ENCODE data around the gene LIAS. TPM values are rescaled to one million over a fixed set of nuclear protein-coding genes. Genes with fewer than 3 reads are reported as not detected.
"Not testable (repeated sequence)": the region's sequence is repeated elsewhere in the genome, so short reads cannot be mapped to it uniquely, and the experiment has no call there.

The LIAS gene
- total and polyA plus RNA-seq, 2 experiments from 2014 or later = 16.3 to 19.0 TPM

DNA sequence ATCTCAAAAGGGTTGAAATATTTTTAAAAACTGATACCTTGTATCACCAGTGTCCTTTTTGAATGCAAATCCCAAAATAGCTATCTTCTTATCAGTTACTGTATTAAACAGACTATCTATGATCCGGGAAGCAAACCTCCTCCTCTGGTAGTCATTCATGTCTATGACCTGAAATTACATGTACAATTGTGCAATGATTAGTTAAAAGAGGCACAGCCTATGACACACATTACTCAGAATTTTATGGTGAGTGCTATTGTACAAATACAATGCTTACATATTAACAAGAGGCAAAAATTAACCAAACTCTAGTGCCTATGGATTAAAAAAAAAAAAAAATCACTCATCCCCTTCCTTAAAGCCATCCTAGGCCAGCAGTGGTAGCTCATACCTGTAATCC lies 46.7 kb downstream of the LIAS start:
- TF ChIP-seq, protein P1, sequence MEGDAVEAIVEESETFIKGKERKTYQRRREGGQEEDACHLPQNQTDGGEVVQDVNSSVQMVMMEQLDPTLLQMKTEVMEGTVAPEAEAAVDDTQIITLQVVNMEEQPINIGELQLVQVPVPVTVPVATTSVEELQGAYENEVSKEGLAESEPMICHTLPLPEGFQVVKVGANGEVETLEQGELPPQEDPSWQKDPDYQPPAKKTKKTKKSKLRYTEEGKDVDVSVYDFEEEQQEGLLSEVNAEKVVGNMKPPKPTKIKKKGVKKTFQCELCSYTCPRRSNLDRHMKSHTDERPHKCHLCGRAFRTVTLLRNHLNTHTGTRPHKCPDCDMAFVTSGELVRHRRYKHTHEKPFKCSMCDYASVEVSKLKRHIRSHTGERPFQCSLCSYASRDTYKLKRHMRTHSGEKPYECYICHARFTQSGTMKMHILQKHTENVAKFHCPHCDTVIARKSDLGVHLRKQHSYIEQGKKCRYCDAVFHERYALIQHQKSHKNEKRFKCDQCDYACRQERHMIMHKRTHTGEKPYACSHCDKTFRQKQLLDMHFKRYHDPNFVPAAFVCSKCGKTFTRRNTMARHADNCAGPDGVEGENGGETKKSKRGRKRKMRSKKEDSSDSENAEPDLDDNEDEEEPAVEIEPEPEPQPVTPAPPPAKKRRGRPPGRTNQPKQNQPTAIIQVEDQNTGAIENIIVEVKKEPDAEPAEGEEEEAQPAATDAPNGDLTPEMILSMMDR (IDR thresholded peaks at IDR 0.05; ENCODE audit: low read depth, low read length) = no peak
- no peaks in the 10 kb centered on the region for H3K27me3 ChIP-seq
- H3K4me1 ChIP-seq (ENCODE audit: low read depth) = no peaks in the 10 kb centered on the region
- H3K9me3 ChIP-seq (ENCODE audit: low read depth) = no peaks in the 10 kb centered on the region
- H3K36me3 ChIP-seq = peaks cover 66% of the 10 kb centered on the region
- H3K4me3 ChIP-seq = no peak overlapping the region
- H3K27ac ChIP-seq = no peak overlapping the region
- DNase-seq (ENCODE audit: low read depth in 1 of 2, low spot score in 1 of 2) = no peak

DNA sequence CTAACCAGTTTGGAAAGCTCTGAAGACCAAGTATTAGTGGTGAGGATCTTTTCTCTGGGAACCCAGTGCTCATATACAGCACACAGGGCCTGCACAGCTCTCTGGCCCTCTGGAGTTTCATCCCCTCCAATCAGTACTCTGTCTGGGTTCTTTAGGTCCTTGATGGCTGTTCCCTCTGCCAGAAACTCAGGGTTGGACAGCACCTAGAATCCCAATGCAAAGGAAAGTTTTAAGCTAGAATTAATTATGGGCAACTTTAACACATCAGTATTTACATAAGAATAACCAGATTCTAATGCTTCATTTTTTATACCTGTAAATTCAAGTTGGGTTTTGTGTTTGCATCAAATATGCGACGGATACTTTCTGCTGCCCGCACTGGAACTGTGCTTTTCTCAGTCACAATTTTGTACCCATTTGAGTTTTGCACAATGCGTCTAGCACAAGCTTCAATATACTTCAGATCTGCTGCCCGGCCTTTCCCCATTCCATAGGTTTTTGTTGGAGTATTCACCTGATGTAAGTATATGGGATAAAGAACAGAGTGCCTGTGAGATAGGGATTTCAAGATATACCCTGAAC lies 51.6 kb downstream of the LIAS start:
- no peak overlapping the region for H3K27ac ChIP-seq
- H3K36me3 ChIP-seq = peaks cover 59% of the 10 kb centered on the region

DNA sequence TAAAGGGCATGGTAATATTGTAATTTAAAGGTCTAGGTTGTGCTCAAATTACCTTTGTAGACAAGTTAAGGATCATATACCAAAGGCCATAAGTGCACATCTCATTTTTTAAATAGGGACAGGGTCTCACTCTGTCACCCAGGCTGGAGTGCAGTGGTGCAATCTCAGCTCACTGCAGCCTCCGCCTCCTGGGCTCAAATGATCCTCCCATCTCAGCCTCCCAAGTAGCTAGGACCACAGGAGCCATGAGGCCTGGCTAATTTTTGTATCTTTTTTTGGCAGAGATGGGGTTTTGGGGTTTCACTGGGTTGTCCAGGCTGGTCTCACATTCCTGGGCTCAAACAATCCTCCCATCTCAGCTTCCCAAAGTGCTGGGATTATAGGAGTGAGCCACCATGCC lies 55.4 kb downstream of the LIAS start:
- H3K9me3 ChIP-seq (ENCODE audit: low read depth); DNase-seq (ENCODE audit: low read depth in 1 of 2, low spot score in 1 of 2); H3K27ac ChIP-seq; H3K27me3 ChIP-seq; H3K4me1 ChIP-seq (ENCODE audit: low read depth); H3K4me3 ChIP-seq: not testable (repeated sequence)
- H3K36me3 ChIP-seq = peaks cover 34% of the 10 kb centered on the region

More for the DNA sequence above, 51.6 kb downstream of the LIAS start:
- DNase-seq (ENCODE audit: low read depth in 1 of 2, low spot score in 1 of 2) = no peak
- H3K27me3 ChIP-seq = no peaks in the 10 kb centered on the region
- H3K9me3 ChIP-seq (ENCODE audit: low read depth) = no peaks in the 10 kb centered on the region
- no peaks in the 10 kb centered on the region for H3K4me1 ChIP-seq (ENCODE audit: low read depth)
- TF ChIP-seq, protein P1 (IDR thresholded peaks at IDR 0.05; ENCODE audit: low read depth, low read length) = no peak
- no peak overlapping the region for H3K4me3 ChIP-seq

DNA sequence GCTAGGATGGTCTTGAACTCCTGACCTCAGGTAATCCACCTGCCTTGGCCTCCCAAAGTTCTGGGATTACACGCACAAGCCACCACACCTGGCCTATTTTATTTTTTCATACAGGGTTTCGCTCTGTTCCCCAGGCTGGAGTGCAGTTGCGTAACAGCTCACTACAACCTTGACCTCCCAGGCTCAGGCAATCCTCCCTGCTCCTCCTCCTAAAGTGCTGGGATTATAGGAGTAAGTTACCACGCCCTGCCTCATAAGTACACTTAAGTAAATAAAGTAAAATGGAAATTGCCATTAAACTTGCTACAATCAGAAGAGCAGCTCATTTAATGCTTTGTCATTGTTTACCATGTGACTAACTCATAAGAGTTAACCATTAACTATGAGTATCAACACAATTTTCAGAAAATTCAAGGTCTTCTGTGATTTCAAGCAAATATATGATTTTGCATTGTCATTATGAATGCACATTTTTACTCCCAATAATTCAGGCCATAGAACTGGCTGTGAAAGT lies 56.1 kb downstream of the LIAS start:
- H3K9me3 ChIP-seq (ENCODE audit: low read depth) = no peaks in the 10 kb centered on the region
- DNase-seq (ENCODE audit: low read depth in 1 of 2, low spot score in 1 of 2) = no peak
- H3K27me3 ChIP-seq = no peaks in the 10 kb centered on the region
- TF ChIP-seq, protein P1 (IDR thresholded peaks at IDR 0.05; ENCODE audit: low read depth, low read length) = no peak
- no peaks in the 10 kb centered on the region for H3K4me1 ChIP-seq (ENCODE audit: low read depth)
- no peak overlapping the region for H3K27ac ChIP-seq
- H3K4me3 ChIP-seq = no peak overlapping the region
- peaks cover 31% of the 10 kb centered on the region for H3K36me3 ChIP-seq

DNA sequence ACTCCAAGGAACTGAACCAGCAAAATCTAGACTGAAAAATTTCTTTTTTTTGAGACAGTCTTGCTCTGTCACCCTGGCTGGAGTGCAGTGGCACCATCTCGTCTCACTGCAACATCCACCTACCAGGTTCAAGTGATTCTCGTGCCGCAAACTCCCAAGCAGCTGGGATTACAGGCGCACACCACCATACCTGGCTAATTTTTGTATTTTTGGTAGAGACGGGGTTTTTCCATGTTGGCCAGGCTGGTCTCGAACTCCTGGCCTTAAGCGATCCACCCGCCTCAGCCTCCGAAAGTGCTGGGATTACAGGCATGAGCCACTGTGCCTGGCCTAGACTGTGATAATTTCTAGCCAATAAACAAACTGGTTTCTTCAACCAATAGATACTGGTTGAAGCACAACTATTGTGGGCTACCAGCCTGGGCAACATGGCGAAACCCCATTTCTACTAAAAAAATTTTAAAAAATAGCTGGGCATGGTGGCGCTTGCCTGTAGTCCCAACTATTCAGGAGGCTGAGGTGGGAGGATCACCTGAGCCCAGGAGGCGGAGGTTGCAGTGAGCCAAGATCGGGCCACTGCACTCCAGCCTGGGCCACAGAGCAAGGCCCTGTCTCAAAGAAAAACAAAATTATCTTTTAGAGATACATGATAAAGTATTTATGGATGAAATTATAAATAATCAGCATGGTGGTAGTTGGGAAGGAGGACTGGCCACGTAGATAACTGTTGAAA lies 57.0 kb downstream of the LIAS start:
- not testable (repeated sequence) for H3K4me3 ChIP-seq; H3K4me1 ChIP-seq (ENCODE audit: low read depth); DNase-seq (ENCODE audit: low read depth in 1 of 2, low spot score in 1 of 2); H3K9me3 ChIP-seq (ENCODE audit: low read depth); H3K27ac ChIP-seq; H3K27me3 ChIP-seq
- H3K36me3 ChIP-seq = peaks cover 24% of the 10 kb centered on the region

DNA sequence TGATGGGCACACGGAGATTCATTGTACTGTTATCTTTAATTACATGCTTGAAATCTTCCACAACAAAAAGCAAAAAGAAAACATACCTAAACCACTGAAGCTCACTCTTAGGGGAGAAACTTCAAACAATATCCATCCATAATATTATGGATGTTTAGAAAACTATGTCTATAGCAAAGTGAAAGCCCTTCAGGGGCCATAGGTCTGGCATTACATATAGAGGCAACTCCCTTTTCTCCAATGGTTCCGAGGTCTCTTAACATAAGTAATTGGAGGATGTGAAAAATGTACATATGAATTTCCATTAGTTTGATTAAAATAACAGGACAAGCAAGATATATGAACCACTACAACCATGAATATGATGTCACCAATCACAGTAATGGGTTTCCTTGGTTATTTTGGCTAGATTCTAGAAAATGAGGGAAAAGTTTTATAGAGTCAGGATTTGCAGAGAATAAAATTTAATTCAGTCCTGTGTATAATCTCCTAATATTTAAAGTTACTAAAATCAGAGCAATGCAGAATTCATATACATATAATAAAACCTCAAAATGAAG lies 57.6 kb downstream of the LIAS start:
- Histone ChIP-seq H3K4me3 (no peak overlapping the region), H3K36me3 (peaks cover 23% of the 10 kb centered on the region), H3K9me3 (ENCODE audit: low read depth) (no peaks in the 10 kb centered on the region), H3K27me3 (no peaks in the 10 kb centered on the region), H3K27ac (no peak overlapping the region), H3K4me1 (ENCODE audit: low read depth) (no peaks in the 10 kb centered on the region)
- TF ChIP-seq, protein P1 (IDR thresholded peaks at IDR 0.05; ENCODE audit: low read depth, low read length) = no peak
- no peak for DNase-seq (ENCODE audit: low read depth in 1 of 2, low spot score in 1 of 2)

Data from cardiac muscle cell (in vitro differentiated cells and primary cell).